ENCODE measurements around the gene SLC2A4RG. TPM values are rescaled to one million over a fixed set of nuclear protein-coding genes. Genes with fewer than 3 reads are reported as not detected.

The SLC2A4RG gene
- total and polyA plus RNA-seq, 2 of the 13 experiments (the other 11 are each of a cell fraction or from before 2014, with no cell fraction given) = 91.4 to 95.9 TPM

- no peaks in the 10 kb centered on the region for H3K9me3 ChIP-seq (ENCODE audit: low read length)
- H3K27ac ChIP-seq (ENCODE audit: extremely low read length, insufficient read depth, low read length) = no peak overlapping the region
- 51% methylated on average over 19 of the region's 19 CpGs for WGBS (ENCODE audit: low lambda C conversion rate)
- no peaks in the 10 kb centered on the region for H4K20me1 ChIP-seq (ENCODE audit: insufficient read depth, low read length)
- peaks cover 19% of the 10 kb centered on the region for H3K4me1 ChIP-seq (ENCODE audit: insufficient read depth, low read length)
- no peak overlapping the region for H3K9ac ChIP-seq (ENCODE audit: insufficient read depth, low read depth, low read length)
- in situ Hi-C loops (cut with HindIII; ENCODE audit: extremely low pct_ligation_motif_present, low pct_unique_long_range_greater_than_20kb) = no loop called here
- no TSS peak for BruUV-seq (replicated peaks)
- DNase-seq (ENCODE audit: low spot score) (no peak), FAIRE-seq (no peak), ATAC-seq (no peak)
- CTCF ChIA-PET (ENCODE audit: low intra/inter-chr PET ratio, low total read pairs) = no interaction called here
- H2AFZ ChIP-seq (ENCODE audit: low read length) = no peak overlapping the region
- H3K27me3 ChIP-seq (ENCODE audit: control insufficient read depth in 1 of 2, insufficient read depth in 2 of 2, low read length in 2 of 2) = no peaks in the 10 kb centered on the region
- H3K79me2 ChIP-seq (ENCODE audit: insufficient read depth, low read length) = no peaks in the 10 kb centered on the region
- intact Hi-C loops (cut with micrococcal nuclease; ENCODE audit: unreplicated experiment) = no loop called here
- H3K4me3 ChIP-seq (replicated peaks in 1 of 3; ENCODE audit: insufficient read depth in 1 of 3, low read depth in 2 of 3, low read length in 3 of 3) = no peak overlapping the region
- no peak overlapping the region for H3K4me2 ChIP-seq (ENCODE audit: low read depth, low read length)
- POLR2A ChIA-PET = interaction anchor here (0.7 to 2.0 kb wide), 2 partner anchors 11 to 70 kb away, joined by 3 to 8 read pairs; partner anchors contain the start of genes ARFRP1 and ZGPAT
- TF ChIP-seq CCDC6 (CRISPR knock-in tag; IDR thresholded peaks at IDR 0.05) (no peak), IRF9 (CRISPR knock-in tag; IDR thresholded peaks at IDR 0.05; ENCODE audit: borderline replicate concordance) (no peak), TFAP4 (IDR thresholded peaks at IDR 0.05; ENCODE audit: borderline replicate concordance, low read depth) (peak; percentile 52; the same call in 1 of the 2 replicates), SAP130 (CRISPR knock-in tag; IDR thresholded peaks at IDR 0.05; ENCODE audit: low read depth) (peak; percentile 22; the same call in 1 of the 2 replicates), ZNF574 (CRISPR knock-in tag; IDR thresholded peaks at IDR 0.05) (0 out of 2 replicates have a peak, but pooled peaks have one; percentile 3), ARID3A (IDR thresholded peaks at IDR 0.05; ENCODE audit: low read depth, low read length) (no peak), ZNF691 (CRISPR knock-in tag; IDR thresholded peaks at IDR 0.05; ENCODE audit: borderline replicate concordance, low read depth) (no peak), ETV5 (CRISPR knock-in tag; IDR thresholded peaks at IDR 0.05; ENCODE audit: borderline replicate concordance) (no peak), ZNF234 (CRISPR knock-in tag; conservative IDR thresholded peaks at IDR 0.05) (no peak), MAX (IDR thresholded peaks at IDR 0.05) (peak; percentile 16; the same call in 1 of the 2 replicates), ZNF607 (CRISPR knock-in tag; IDR thresholded peaks at IDR 0.05; ENCODE audit: borderline replicate concordance) (0 out of 2 replicates have a peak, but pooled peaks have one; percentile 27)
- H3K36me3 ChIP-seq (replicated peaks in 1 of 2; ENCODE audit: control insufficient read depth in 1 of 2, insufficient read depth in 2 of 2, low read length in 2 of 2) = no peaks in the 10 kb centered on the region
Observed at GRCh38 chr20:63778034-63778752, 38.6 kb downstream of the SLC2A4RG start.

All from HepG2 (cell line).